HepG2 (cell line): Measurements from ENCODE around the gene ASPRV1. TPM values are rescaled to one million over a fixed set of nuclear protein-coding genes. Genes with fewer than 3 reads are reported as not detected.

Experiments
- FOXA3 ChIP-seq: IDR thresholded peaks from 2 replicates; pipeline ENCODE4 v1.6.1; 2016; ENCODE audit warnings: missing genetic modification reagents, missing compliant biosample characterization
- HDAC2 ChIP-seq: sonication (generic); formaldehyde crosslinking; IDR thresholded peaks from 2 replicates; pipeline ENCODE4 v1.4.0; 2020; ENCODE audit warnings: missing genetic modification reagents
- HNRNPLL ChIP-seq: fragments of 200-400 bp; formaldehyde crosslinking; IDR thresholded peaks from 2 replicates; pipeline ENCODE4 v1.6.1; 2017; ENCODE audit warnings: mild to moderate bottlenecking, low read depth, low read length; ENCODE audit not compliant: poor library complexity, severe bottlenecking
- KDM4B ChIP-seq: sonication (generic); formaldehyde crosslinking; IDR thresholded peaks from 2 replicates; pipeline ENCODE4 v1.4.0; 2020; ENCODE audit warnings: missing genetic modification reagents
- KMT2A ChIP-seq: sonication (generic); formaldehyde crosslinking; IDR thresholded peaks from 2 replicates; pipeline ENCODE4 v1.4.0; 2020; ENCODE audit warnings: missing genetic modification reagents
- SALL1 ChIP-seq: sonication (generic); formaldehyde crosslinking; IDR thresholded peaks from 2 replicates; pipeline ENCODE4 v1.8.0; 2022; ENCODE audit warnings: mild to moderate bottlenecking, missing genetic modification reagents
- SNAPC2 ChIP-seq: sonication (generic); formaldehyde crosslinking; IDR thresholded peaks from 2 replicates; pipeline ENCODE4 v1.8.1; 2022; ENCODE audit warnings: mild to moderate bottlenecking, missing genetic modification reagents
- TBX3 ChIP-seq: fragments of 450-650 bp; IDR thresholded peaks from 2 replicates; pipeline ENCODE4 v1.6.1; 2017; ENCODE audit warnings: antibody characterized with exemption, mild to moderate bottlenecking, inconsistent platforms, borderline replicate concordance
- ZFP36L1 ChIP-seq: sonication (generic); formaldehyde crosslinking; IDR thresholded peaks from 2 replicates; pipeline ENCODE4 v1.8.0; 2022; ENCODE audit warnings: mild to moderate bottlenecking, missing genetic modification reagents, moderate library complexity
- ZIK1 ChIP-seq: sonication (generic); formaldehyde crosslinking; IDR thresholded peaks from 2 replicates; pipeline ENCODE4 v1.5.0; 2020; ENCODE audit warnings: mild to moderate bottlenecking, low read depth, missing genetic modification reagents, borderline replicate concordance
- ZNF790 ChIP-seq: sonication (generic); formaldehyde crosslinking; IDR thresholded peaks from 2 replicates; pipeline ENCODE4 v1.8.0; 2022; ENCODE audit warnings: missing genetic modification reagents, mild to moderate bottlenecking, borderline replicate concordance
- polyA plus RNA-seq, 8 experiments: library from polyadenylated mRNA; depleted of rRNA in 3 of 8; stranded (reverse) in 7 of 8; unstranded in 1 of 8; fragments of >200 nt; fragmentation: Illumina TruSeq in 4 of 8; extraction: Trizol in 4 of 8; gene quantifications; 2 replicates each; pipeline versions ENCODE4 v1.2.1 to v1.2.3, GENCODE V29; 2011 to 2016; ENCODE audit warnings: low read depth in 4 of 8, missing spikeins in 1 of 8, mixed read lengths in 1 of 8; ENCODE audit not compliant: insufficient read depth in 1 of 8
- total RNA-seq, 5 experiments: library from RNA; depleted of rRNA; stranded (reverse); fragments of >200 nt; fragmentation: Illumina TruSeq; extraction: Trizol; gene quantifications; 2 replicates each; pipeline ENCODE4 v1.2.3, GENCODE V29; 2016; ENCODE audit warnings: low read depth in 1 of 5
- TF ChIP-seq, protein P1 (sequence below): sonication (generic); formaldehyde crosslinking; IDR thresholded peaks from 2 replicates; pipeline ENCODE4 v1.9.0; 2022; ENCODE audit warnings: low read depth, missing genetic modification reagents
- TF ChIP-seq, protein P2 (sequence below): sonication (generic); formaldehyde crosslinking; IDR thresholded peaks from 2 replicates; pipeline ENCODE4 v1.5.0; 2020; ENCODE audit warnings: missing genetic modification reagents, mild to moderate bottlenecking, borderline replicate concordance
- TF ChIP-seq, protein P3 (sequence below): sonication (generic); formaldehyde crosslinking; IDR thresholded peaks from 2 replicates; pipeline ENCODE4 v1.5.0; 2020; ENCODE audit warnings: mild to moderate bottlenecking, missing genetic modification reagents, moderate library complexity
- TF ChIP-seq, protein P4 (sequence below): conservative IDR thresholded peaks from 2 replicates; pipeline ENCODE4 v1.6.1; 2018; ENCODE audit warnings: missing genetic modification reagents
- TF ChIP-seq, protein P5 (sequence below): IDR thresholded peaks from 2 replicates; pipeline ENCODE4 v1.6.1; 2016

The ASPRV1 gene
- total and polyA plus RNA-seq, 2 of the 13 experiments (the other 11 are each of a cell fraction or from before 2014, with no cell fraction given): 0.40 to 0.48 TPM

DNA sequence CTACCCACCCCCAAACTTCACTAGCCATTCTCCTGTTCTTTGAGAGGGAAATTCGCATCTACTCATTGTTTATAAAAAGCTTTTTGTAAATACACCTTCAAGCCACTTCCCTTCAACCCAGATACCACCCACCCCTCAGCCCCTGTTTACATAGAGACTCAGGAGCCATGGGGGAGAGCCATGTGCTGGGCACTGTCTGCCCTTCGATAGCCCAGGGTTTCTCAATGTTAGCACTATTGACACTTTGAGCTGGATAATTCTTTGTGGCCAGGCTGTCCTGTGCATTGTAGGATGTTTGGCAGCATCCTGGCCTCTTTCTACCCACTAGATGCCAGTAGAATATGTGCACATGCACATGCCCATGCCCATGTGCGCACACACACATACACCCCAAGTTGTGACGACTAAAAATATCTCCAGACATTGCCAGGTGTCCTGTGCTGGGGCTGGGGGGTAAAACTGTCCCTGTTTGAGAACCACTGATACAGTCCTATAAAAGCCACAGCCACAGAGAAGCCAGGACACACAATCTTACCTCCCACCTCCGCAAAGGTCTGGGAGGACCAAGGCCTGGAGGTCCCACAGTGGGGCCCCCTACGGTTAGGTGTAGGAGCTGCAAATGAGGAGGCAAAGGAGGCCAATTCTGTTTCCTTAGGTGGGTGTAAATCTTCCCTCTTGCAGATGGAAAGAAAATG lies 44.5 kb upstream of the ASPRV1 start (continued):
- TF ChIP-seq HNRNPLL (no peak), KDM4B (CRISPR knock-in tag) (no peak), TBX3 (no peak), ZFP36L1 (CRISPR knock-in tag) (no peak), FOXA3 (CRISPR knock-in tag) (peak; percentile 57), ZNF790 (no peak), SNAPC2 (CRISPR knock-in tag) (no peak), SALL1 (CRISPR knock-in tag) (no peak), ZIK1 (CRISPR knock-in tag) (no peak), HDAC2 (no peak), KMT2A (CRISPR knock-in tag) (no peak)
- TF ChIP-seq, protein P1, sequence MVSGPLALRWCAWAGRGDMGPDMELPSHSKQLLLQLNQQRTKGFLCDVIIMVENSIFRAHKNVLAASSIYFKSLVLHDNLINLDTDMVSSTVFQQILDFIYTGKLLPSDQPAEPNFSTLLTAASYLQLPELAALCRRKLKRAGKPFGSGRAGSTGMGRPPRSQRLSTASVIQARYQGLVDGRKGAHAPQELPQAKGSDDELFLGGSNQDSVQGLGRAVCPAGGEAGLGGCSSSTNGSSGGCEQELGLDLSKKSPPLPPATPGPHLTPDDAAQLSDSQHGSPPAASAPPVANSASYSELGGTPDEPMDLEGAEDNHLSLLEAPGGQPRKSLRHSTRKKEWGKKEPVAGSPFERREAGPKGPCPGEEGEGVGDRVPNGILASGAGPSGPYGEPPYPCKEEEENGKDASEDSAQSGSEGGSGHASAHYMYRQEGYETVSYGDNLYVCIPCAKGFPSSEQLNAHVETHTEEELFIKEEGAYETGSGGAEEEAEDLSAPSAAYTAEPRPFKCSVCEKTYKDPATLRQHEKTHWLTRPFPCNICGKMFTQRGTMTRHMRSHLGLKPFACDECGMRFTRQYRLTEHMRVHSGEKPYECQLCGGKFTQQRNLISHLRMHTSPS: peak; percentile 37; the same call in 1 of the 2 replicates
- TF ChIP-seq, protein P2, sequence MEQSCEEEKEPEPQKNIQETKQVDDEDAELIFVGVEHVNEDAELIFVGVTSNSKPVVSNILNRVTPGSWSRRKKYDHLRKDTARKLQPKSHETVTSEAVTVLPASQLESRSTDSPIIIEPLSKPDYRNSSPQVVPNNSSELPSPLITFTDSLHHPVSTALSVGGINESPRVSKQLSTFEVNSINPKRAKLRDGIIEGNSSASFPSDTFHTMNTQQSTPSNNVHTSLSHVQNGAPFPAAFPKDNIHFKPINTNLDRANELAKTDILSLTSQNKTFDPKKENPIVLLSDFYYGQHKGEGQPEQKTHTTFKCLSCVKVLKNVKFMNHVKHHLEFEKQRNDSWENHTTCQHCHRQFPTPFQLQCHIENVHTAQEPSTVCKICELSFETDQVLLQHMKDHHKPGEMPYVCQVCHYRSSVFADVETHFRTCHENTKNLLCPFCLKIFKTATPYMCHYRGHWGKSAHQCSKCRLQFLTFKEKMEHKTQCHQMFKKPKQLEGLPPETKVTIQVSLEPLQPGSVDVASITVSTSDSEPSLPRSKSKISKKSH (CRISPR knock-in tag): 0 out of 2 replicates have a peak, but pooled peaks have one; percentile 31
- TF ChIP-seq, protein P3, sequence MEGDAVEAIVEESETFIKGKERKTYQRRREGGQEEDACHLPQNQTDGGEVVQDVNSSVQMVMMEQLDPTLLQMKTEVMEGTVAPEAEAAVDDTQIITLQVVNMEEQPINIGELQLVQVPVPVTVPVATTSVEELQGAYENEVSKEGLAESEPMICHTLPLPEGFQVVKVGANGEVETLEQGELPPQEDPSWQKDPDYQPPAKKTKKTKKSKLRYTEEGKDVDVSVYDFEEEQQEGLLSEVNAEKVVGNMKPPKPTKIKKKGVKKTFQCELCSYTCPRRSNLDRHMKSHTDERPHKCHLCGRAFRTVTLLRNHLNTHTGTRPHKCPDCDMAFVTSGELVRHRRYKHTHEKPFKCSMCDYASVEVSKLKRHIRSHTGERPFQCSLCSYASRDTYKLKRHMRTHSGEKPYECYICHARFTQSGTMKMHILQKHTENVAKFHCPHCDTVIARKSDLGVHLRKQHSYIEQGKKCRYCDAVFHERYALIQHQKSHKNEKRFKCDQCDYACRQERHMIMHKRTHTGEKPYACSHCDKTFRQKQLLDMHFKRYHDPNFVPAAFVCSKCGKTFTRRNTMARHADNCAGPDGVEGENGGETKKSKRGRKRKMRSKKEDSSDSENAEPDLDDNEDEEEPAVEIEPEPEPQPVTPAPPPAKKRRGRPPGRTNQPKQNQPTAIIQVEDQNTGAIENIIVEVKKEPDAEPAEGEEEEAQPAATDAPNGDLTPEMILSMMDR (CRISPR knock-in tag): peak; percentile 21; the same call in 1 of the 2 replicates
- TF ChIP-seq, protein P4, sequence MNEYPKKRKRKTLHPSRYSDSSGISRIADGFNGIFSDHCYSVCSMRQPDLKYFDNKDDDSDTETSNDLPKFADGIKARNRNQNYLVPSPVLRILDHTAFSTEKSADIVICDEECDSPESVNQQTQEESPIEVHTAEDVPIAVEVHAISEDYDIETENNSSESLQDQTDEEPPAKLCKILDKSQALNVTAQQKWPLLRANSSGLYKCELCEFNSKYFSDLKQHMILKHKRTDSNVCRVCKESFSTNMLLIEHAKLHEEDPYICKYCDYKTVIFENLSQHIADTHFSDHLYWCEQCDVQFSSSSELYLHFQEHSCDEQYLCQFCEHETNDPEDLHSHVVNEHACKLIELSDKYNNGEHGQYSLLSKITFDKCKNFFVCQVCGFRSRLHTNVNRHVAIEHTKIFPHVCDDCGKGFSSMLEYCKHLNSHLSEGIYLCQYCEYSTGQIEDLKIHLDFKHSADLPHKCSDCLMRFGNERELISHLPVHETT: no peak
- TF ChIP-seq, protein P5, sequence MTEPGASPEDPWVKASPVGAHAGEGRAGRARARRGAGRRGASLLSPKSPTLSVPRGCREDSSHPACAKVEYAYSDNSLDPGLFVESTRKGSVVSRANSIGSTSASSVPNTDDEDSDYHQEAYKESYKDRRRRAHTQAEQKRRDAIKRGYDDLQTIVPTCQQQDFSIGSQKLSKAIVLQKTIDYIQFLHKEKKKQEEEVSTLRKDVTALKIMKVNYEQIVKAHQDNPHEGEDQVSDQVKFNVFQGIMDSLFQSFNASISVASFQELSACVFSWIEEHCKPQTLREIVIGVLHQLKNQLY (CRISPR knock-in tag): no peak
